OCI-LY1 (cell line): ENCODE results near the gene NSDHL.

Experiments
- CTCF ChIP-seq: fragments of 200-600 bp; sonication (generic), shearing (Covaris generic); IDR thresholded peaks from 2 replicates; pipeline ENCODE4 v1.5.1; 2017; ENCODE audit warnings: mild to moderate bottlenecking, antibody characterized with exemption, low read length, moderate library complexity, mixed read lengths
- EZH2 ChIP-seq: fragments of 200-600 bp; sonication (generic), shearing (Covaris generic); IDR thresholded peaks from 2 replicates; pipeline ENCODE4 v1.8.0; 2017; ENCODE audit warnings: borderline replicate concordance, mixed run types, mild to moderate bottlenecking, antibody characterized with exemption, low read length, moderate library complexity, mixed read lengths

- TF ChIP-seq CTCF (no peak), EZH2 (no peak)
These were observed 30.3 kb downstream of the NSDHL start for GRCh38 chrX:152861116-152861515.
